ENCODE data around the gene TLE6.
"Not testable (repeated sequence)": the region's sequence is repeated elsewhere in the genome, so short reads cannot be mapped to it uniquely, and the experiment has no call there.

Gene TLE6

GRCh38 chr19:3035542-3036118 is 58.3 kb downstream of the TLE6 start:
- no peak overlapping the region for H3K18ac ChIP-seq (ENCODE audit: low read length)
- peaks cover 15 to 19% of the 10 kb centered on the region in 2 experiments for H3K4me1 ChIP-seq (ENCODE audit: control insufficient read depth in 1 of 2, insufficient read depth in 2 of 2, low read length in 2 of 2)
- peaks cover 2% of the 10 kb centered on the region for H3K27me3 ChIP-seq (ENCODE audit: insufficient read depth, low read length)
- no peak overlapping the region for H3K4ac ChIP-seq (ENCODE audit: low read depth, low read length)
- H2AK5ac ChIP-seq (ENCODE audit: low read length): no peak overlapping the region
- no CpG with 5 or more reads among the region's 29 CpGs for WGBS (ENCODE audit: extremely low coverage, insufficient coverage, insufficient read length)
- H3K23ac ChIP-seq (ENCODE audit: low read length): no peak overlapping the region
- peak overlapping the region; percentile 68 for H3K4me3 ChIP-seq (ENCODE audit: low read depth, low read length)
- no peak overlapping the region for H3K9ac ChIP-seq (ENCODE audit: low read length)
- H2BK5ac ChIP-seq (ENCODE audit: low read depth, low read length, poor library complexity): peak overlapping the region; percentile 62
- H2AFZ ChIP-seq (ENCODE audit: insufficient read depth, low read length, poor library complexity): peak overlapping the region; percentile 85
- peak overlapping the region; percentile 39 for H2BK120ac ChIP-seq (ENCODE audit: insufficient read depth, low read length, poor library complexity)
- H4K8ac ChIP-seq (ENCODE audit: low read depth, low read length): peak overlapping the region; percentile 80
- peak overlapping the region; percentile 67 for H4K12ac ChIP-seq (ENCODE audit: low read depth, low read length)
- peaks cover 1% of the 10 kb centered on the region for H3K9me3 ChIP-seq (ENCODE audit: insufficient read depth, low read depth, low read length)
- no peak overlapping the region for H3K14ac ChIP-seq (ENCODE audit: low read length)
- H3K36me3 ChIP-seq (ENCODE audit: control insufficient read depth in 1 of 2, insufficient read depth in 2 of 2, low read length in 2 of 2): no peaks in the 10 kb centered on the region
- H3K79me1 ChIP-seq (ENCODE audit: low read length): peaks cover 12% of the 10 kb centered on the region
- DNase-seq: peak; percentile 97 to 98
- peak overlapping the region; percentile 57 for H4K91ac ChIP-seq (ENCODE audit: low read depth, low read length)
- H2BK12ac ChIP-seq (ENCODE audit: low read length): peak overlapping the region; percentile 60
- H3K4me2 ChIP-seq (ENCODE audit: low read length): peak overlapping the region; percentile 78
- H3K79me2 ChIP-seq (ENCODE audit: control insufficient read depth, insufficient read depth, low read length, poor library complexity): no peaks in the 10 kb centered on the region
- H3K27ac ChIP-seq (ENCODE audit: low read depth, low read length): peak overlapping the region; percentile 37

- peak overlapping the region; percentile 37 for H3K27ac ChIP-seq (ENCODE audit: low read depth, low read length)
- H3K36me3 ChIP-seq (ENCODE audit: control insufficient read depth in 1 of 2, insufficient read depth in 2 of 2, low read length in 2 of 2): no peaks in the 10 kb centered on the region
- H3K4me1 ChIP-seq (ENCODE audit: control insufficient read depth in 1 of 2, insufficient read depth in 2 of 2, low read length in 2 of 2): peaks cover 15 to 19% of the 10 kb centered on the region in 2 experiments
- H3K9ac ChIP-seq (ENCODE audit: low read length): no peak overlapping the region
- no peak overlapping the region for H3K4ac ChIP-seq (ENCODE audit: low read depth, low read length)
- peak overlapping the region; percentile 85 for H2AFZ ChIP-seq (ENCODE audit: insufficient read depth, low read length, poor library complexity)
- no peaks in the 10 kb centered on the region for H3K79me2 ChIP-seq (ENCODE audit: control insufficient read depth, insufficient read depth, low read length, poor library complexity)
- H3K79me1 ChIP-seq (ENCODE audit: low read length): peaks cover 12% of the 10 kb centered on the region
- H3K4me2 ChIP-seq (ENCODE audit: low read length): peak overlapping the region; percentile 62
- H3K23ac ChIP-seq (ENCODE audit: low read length): no peak overlapping the region
- H3K4me3 ChIP-seq (ENCODE audit: low read depth, low read length): peak overlapping the region; percentile 68
- no CpG with 5 or more reads among the region's 44 CpGs for WGBS (ENCODE audit: extremely low coverage, insufficient coverage, insufficient read length)
- no peak overlapping the region for H4K12ac ChIP-seq (ENCODE audit: low read depth, low read length)
- H3K9me3 ChIP-seq (ENCODE audit: insufficient read depth, low read depth, low read length): no peaks in the 10 kb centered on the region
- peak overlapping the region; percentile 62 for H2BK5ac ChIP-seq (ENCODE audit: low read depth, low read length, poor library complexity)
- H2BK120ac ChIP-seq (ENCODE audit: insufficient read depth, low read length, poor library complexity): peak overlapping the region; percentile 39
- peak overlapping the region; percentile 57 for H4K91ac ChIP-seq (ENCODE audit: low read depth, low read length)
- peak overlapping the region; percentile 46 for H3K18ac ChIP-seq (ENCODE audit: low read length)
- no peak overlapping the region for H2AK5ac ChIP-seq (ENCODE audit: low read length)
- peak overlapping the region; percentile 42 for H2BK12ac ChIP-seq (ENCODE audit: low read length)
- H3K27me3 ChIP-seq (ENCODE audit: insufficient read depth, low read length): peaks cover 5% of the 10 kb centered on the region
- peak overlapping the region; percentile 80 for H4K8ac ChIP-seq (ENCODE audit: low read depth, low read length)
- peak overlapping the region; percentile 28 for H3K14ac ChIP-seq (ENCODE audit: low read length)
- peak; percentile 86 to 90 for DNase-seq
Measured at GRCh38 chr19:3036119-3036976, 59.0 kb downstream of the TLE6 start.

- H3K27me3 ChIP-seq (ENCODE audit: insufficient read depth, low read length); H3K27ac ChIP-seq (ENCODE audit: low read depth, low read length); H2AK5ac ChIP-seq (ENCODE audit: low read length); H4K8ac ChIP-seq (ENCODE audit: low read depth, low read length); H2BK120ac ChIP-seq (ENCODE audit: insufficient read depth, low read length, poor library complexity); H4K12ac ChIP-seq (ENCODE audit: low read depth, low read length); H3K4ac ChIP-seq (ENCODE audit: low read depth, low read length); H4K91ac ChIP-seq (ENCODE audit: low read depth, low read length); H2BK5ac ChIP-seq (ENCODE audit: low read depth, low read length, poor library complexity); H3K36me3 ChIP-seq (ENCODE audit: control insufficient read depth in 1 of 2, insufficient read depth in 2 of 2, low read length in 2 of 2); H2BK12ac ChIP-seq (ENCODE audit: low read length); H2AFZ ChIP-seq (ENCODE audit: insufficient read depth, low read length, poor library complexity); H3K14ac ChIP-seq (ENCODE audit: low read length); H3K9ac ChIP-seq (ENCODE audit: low read length); DNase-seq; H3K4me3 ChIP-seq (ENCODE audit: low read depth, low read length); H3K23ac ChIP-seq (ENCODE audit: low read length); H3K9me3 ChIP-seq (ENCODE audit: insufficient read depth, low read depth, low read length); H3K79me2 ChIP-seq (ENCODE audit: control insufficient read depth, insufficient read depth, low read length, poor library complexity); H3K18ac ChIP-seq (ENCODE audit: low read length): not testable (repeated sequence)
- Histone ChIP-seq H3K4me1 (ENCODE audit: control insufficient read depth in 1 of 2, insufficient read depth in 2 of 2, low read length in 2 of 2) (peaks cover 15 to 19% of the 10 kb centered on the region in 2 experiments), H3K79me1 (ENCODE audit: low read length) (peaks cover 12% of the 10 kb centered on the region), H3K4me2 (ENCODE audit: low read length) (peak overlapping the region; percentile 62)
- WGBS (ENCODE audit: extremely low coverage, insufficient coverage, insufficient read length): no CpG with 5 or more reads among the region's 14 CpGs
Measured at GRCh38 chr19:3036977-3037544, 59.7 kb downstream of the TLE6 start.

GRCh38 chr19:3038214-3038613 is 60.9 kb downstream of the TLE6 start:
- Histone ChIP-seq H2BK5ac (ENCODE audit: low read depth, low read length, poor library complexity) (no peak overlapping the region), H2BK12ac (ENCODE audit: low read length) (no peak overlapping the region), H3K14ac (ENCODE audit: low read length) (no peak overlapping the region), H3K4me3 (ENCODE audit: low read depth, low read length) (no peak overlapping the region), H3K23ac (ENCODE audit: low read length) (no peak overlapping the region), H3K79me2 (ENCODE audit: control insufficient read depth, insufficient read depth, low read length, poor library complexity) (no peaks in the 10 kb centered on the region), H3K79me1 (ENCODE audit: low read length) (peaks cover 12% of the 10 kb centered on the region), H2BK120ac (ENCODE audit: insufficient read depth, low read length, poor library complexity) (no peak overlapping the region), H3K4me2 (ENCODE audit: low read length) (no peak overlapping the region), H4K91ac (ENCODE audit: low read depth, low read length) (no peak overlapping the region), H4K12ac (ENCODE audit: low read depth, low read length) (no peak overlapping the region), H2AFZ (ENCODE audit: insufficient read depth, low read length, poor library complexity) (no peak overlapping the region), H3K27ac (ENCODE audit: low read depth, low read length) (no peak overlapping the region), H3K27me3 (ENCODE audit: insufficient read depth, low read length) (peaks cover 12% of the 10 kb centered on the region), H3K4ac (ENCODE audit: low read depth, low read length) (no peak overlapping the region), H3K9ac (ENCODE audit: low read length) (no peak overlapping the region), H3K4me1 (ENCODE audit: control insufficient read depth in 1 of 2, insufficient read depth in 2 of 2, low read length in 2 of 2) (peaks cover 15 to 19% of the 10 kb centered on the region in 2 experiments), H3K9me3 (ENCODE audit: insufficient read depth, low read depth, low read length) (no peaks in the 10 kb centered on the region), H2AK5ac (ENCODE audit: low read length) (no peak overlapping the region), H3K18ac (ENCODE audit: low read length) (no peak overlapping the region), H3K36me3 (ENCODE audit: control insufficient read depth in 1 of 2, insufficient read depth in 2 of 2, low read length in 2 of 2) (no peaks in the 10 kb centered on the region), H4K8ac (ENCODE audit: low read depth, low read length) (no peak overlapping the region)
- no CpG with 5 or more reads among the region's 5 CpGs for WGBS (ENCODE audit: extremely low coverage, insufficient coverage, insufficient read length)
- DNase-seq: no peak

Measured in trophoblast cell (in vitro differentiated cells and primary cell).